Ishikawa (cell line): ENCODE measurements around the gene C2CD2.

Experiments used
- CEBPB ChIP-seq: IDR thresholded peaks from 2 replicates; pipeline ENCODE4 v1.6.1; 2012
- CREB1 ChIP-seq: IDR thresholded peaks from 2 replicates; pipeline ENCODE4 v1.6.1; 2012; ENCODE audit warnings: low read depth
- EGR1 ChIP-seq: IDR thresholded peaks from 2 replicates; pipeline ENCODE4 v1.6.1; 2012
- EP300 ChIP-seq: IDR thresholded peaks from 2 replicates; pipeline ENCODE4 v1.6.1; 2012; ENCODE audit warnings: borderline replicate concordance
- MAX ChIP-seq: IDR thresholded peaks from 2 replicates; pipeline ENCODE4 v1.6.1; 2012
- NFIC ChIP-seq: IDR thresholded peaks from 2 replicates; pipeline ENCODE4 v1.6.1; 2012
- RAD21 ChIP-seq: IDR thresholded peaks from 2 replicates; pipeline ENCODE4 v1.6.1; 2012; ENCODE audit warnings: low read depth
- TCF12 ChIP-seq: IDR thresholded peaks from 2 replicates; pipeline ENCODE4 v1.6.1; 2012; ENCODE audit warnings: low read depth
- TF ChIP-seq, protein P1 (sequence below): IDR thresholded peaks from 2 replicates; pipeline ENCODE4 v1.6.1; 2012; ENCODE audit warnings: low read depth, mild to moderate bottlenecking

DNA sequence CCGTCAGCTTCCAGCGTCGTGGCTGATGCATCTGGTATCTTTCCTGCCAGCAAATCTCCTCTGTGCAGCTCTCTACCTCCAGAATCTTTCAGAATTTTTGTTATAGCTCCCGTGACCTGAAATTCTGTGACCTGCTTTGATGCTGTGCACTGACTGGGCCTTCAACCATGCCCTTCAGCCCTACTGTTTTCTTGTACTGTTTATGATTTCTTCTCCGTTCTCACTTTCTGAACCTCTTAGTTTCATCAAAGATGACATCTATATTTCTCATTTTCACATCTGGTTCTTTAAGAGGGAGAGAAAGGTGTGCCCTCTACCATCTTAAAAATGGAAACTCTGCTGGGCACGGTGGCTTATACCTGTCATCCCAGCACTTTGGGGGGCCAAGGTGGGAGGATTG is 80.4 kb downstream of the C2CD2 start:
- TF ChIP-seq RAD21 (no peak), TCF12 (no peak), NFIC (no peak), EGR1 (no peak), EP300 (no peak), CEBPB (no peak), CREB1 (no peak), MAX (no peak)
- TF ChIP-seq, protein P1, sequence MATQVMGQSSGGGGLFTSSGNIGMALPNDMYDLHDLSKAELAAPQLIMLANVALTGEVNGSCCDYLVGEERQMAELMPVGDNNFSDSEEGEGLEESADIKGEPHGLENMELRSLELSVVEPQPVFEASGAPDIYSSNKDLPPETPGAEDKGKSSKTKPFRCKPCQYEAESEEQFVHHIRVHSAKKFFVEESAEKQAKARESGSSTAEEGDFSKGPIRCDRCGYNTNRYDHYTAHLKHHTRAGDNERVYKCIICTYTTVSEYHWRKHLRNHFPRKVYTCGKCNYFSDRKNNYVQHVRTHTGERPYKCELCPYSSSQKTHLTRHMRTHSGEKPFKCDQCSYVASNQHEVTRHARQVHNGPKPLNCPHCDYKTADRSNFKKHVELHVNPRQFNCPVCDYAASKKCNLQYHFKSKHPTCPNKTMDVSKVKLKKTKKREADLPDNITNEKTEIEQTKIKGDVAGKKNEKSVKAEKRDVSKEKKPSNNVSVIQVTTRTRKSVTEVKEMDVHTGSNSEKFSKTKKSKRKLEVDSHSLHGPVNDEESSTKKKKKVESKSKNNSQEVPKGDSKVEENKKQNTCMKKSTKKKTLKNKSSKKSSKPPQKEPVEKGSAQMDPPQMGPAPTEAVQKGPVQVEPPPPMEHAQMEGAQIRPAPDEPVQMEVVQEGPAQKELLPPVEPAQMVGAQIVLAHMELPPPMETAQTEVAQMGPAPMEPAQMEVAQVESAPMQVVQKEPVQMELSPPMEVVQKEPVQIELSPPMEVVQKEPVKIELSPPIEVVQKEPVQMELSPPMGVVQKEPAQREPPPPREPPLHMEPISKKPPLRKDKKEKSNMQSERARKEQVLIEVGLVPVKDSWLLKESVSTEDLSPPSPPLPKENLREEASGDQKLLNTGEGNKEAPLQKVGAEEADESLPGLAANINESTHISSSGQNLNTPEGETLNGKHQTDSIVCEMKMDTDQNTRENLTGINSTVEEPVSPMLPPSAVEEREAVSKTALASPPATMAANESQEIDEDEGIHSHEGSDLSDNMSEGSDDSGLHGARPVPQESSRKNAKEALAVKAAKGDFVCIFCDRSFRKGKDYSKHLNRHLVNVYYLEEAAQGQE: no peak
